Glomerular visceral epithelial cell (primary cell): Measurements from ENCODE around the gene OS9.

ENCODE experiments used
- DNase-seq: peaks from one replicate; pipeline ENCODE4 v3.0.0-alpha.2; 2016; ENCODE audit errors: extremely low spot score

Gene OS9

DNA sequence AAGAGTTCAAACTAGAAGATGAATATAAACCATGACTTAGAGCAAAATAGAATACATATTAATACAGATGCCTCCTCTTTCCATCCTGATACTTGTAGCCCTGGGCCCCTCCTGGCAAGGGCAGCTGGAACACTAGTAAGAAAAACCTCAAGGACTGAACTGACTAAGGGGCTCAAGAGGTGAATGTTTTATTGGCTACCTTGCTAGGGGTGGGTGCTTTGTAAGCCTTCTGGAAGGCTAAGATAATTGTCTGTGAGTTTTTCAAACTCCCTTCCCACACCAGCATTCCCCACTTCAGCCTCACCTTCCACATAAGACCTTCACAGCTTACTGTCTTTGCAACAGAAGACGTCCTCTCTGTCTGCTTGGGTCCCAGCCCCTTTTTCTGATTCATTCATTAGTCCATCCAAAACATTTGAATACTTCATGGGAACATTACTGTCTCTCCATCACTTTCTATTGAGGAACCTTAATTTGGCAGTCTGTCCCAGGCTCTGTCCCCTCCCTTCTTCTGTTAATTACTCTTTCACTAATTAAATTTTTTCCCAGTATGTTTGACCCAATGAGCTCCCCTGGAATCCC lies 59.9 kb downstream of the OS9 start:
- no peak for DNase-seq

DNA sequence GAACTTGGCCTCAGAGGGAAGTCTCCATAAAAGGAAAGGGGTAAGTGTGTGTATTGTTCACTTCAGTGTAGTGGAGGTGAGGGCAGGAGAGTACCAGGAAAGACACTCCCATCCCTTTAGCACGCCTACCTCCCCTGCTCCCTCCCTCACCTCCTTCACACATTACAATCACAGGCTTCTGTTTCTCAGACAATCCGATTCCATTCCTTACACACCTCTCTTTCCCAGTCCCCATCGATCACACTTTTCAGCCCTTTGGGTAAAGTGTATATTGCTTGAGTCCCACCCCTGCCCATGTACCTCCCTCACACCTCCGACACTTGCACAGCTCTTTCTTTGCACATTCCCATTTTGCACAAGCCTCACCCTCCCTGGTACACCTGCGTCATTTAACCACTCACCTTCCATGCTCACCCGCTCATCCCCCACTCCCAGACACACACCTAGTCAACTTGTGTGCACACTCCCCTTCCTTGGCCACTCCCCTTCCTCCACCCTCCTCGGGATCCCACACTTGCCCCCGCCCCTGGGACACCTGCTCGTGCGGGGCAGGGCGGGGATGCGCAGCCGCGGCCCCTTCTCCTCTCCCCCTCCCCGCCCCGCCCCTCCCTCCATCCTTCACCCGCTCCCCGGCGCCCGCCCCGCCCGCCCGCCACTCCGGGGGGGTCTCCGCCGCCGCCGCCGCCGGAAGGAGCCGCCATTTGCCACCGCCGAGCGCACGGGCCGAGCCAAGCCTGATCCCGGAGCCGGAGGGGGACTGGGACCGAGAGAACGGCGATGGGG lies 60.7 kb downstream of the OS9 start, which contains the start of gene MARCHF9:
MARCHF9 (plus strand) TSS at position 693 of the 783 bp plus-strand sequence. CDS start 426 bp downstream, outside the sequence.
- DNase-seq = peak; percentile 74

GRCh38 chr12:57755194-57755453 lies 61.2 kb downstream of the OS9 start:
- DNase-seq = no peak

DNA sequence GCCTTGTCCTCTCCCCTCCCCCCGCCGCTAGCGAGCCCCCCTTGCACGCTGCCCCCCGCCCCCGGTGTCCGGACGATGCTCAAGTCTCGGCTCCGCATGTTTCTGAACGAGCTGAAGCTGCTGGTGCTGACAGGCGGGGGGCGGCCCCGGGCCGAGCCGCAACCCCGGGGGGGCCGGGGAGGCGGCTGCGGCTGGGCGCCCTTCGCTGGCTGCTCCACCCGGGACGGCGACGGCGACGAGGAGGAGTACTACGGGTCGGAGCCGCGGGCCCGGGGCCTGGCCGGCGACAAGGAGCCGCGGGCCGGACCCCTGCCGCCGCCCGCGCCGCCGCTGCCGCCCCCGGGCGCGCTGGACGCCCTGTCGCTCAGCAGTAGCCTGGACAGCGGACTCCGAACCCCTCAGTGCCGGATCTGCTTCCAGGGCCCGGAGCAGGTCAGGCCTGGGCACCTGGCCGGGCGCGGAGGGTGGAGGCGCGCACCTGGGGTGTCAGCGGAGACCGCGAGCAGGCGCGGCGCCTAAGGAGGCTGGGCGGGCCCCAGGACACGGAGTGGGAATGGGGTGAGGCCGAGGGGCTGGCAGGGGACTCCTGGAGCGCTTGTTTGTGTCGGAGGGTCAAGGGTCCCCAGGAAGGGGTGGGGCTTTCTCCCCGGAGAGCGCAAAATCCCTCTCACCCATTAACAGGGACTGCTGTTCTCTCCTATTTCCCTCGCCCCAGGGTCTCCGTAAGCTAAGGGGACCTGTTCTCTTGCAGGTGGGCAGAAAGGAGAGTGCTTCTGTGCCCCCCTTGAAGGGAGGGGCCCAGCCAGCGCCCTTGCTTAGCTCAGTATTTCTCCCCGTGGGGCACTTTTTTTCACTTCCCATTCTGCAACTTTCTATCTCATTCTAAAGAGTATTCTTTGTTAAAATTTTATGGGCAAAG lies 61.8 kb downstream of the OS9 start:
- DNase-seq = no peak

DNA sequence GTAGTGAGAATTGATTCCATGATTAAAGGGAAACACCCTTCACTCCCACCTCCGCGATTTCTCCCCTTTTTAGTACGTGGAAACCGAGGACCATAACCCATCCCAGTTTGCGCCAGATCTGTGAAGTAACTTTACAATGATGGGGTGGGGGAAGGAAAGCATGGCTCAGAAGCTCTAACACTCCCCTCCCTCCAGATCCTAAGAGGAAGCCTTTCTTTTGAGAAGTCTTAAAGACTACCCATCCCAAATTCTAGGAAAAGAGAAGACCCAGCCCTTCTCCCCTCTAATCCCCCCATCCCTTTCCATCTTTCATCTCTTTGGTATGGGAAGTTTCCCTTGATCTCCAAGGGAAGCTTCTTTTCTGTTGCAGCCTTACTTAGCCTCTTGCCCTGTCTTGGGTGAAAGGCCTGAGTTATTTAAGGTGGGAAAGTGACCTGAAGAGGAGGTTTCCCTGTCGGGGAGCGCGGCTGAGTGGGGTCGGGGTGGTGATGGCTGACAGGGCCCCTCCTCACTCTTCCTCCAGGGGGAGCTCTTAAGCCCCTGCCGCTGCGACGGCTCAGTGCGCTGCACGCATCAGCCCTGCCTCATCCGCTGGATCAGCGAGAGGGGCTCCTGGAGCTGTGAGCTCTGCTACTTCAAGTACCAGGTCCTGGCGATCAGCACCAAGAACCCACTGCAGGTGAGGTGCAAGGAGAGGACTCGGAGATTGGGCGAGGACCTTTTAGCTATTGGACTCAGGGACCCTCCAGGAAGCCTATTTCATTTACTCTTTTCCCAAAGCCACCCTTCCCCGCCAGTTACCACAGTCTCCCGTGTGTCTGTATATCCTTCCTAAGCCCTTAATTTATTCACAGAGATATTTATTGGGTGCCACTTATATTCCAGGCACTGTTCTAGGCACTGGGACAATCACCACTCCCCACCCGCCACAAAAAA lies 62.7 kb downstream of the OS9 start:
- peak; percentile 57 for DNase-seq

GRCh38 chr12:57757771-57758170 lies 63.8 kb downstream of the OS9 start:
- DNase-seq = no peak

- DNase-seq = no peak
Observed at GRCh38 chr12:57758552-57759359, 64.8 kb downstream of the OS9 start.

DNA sequence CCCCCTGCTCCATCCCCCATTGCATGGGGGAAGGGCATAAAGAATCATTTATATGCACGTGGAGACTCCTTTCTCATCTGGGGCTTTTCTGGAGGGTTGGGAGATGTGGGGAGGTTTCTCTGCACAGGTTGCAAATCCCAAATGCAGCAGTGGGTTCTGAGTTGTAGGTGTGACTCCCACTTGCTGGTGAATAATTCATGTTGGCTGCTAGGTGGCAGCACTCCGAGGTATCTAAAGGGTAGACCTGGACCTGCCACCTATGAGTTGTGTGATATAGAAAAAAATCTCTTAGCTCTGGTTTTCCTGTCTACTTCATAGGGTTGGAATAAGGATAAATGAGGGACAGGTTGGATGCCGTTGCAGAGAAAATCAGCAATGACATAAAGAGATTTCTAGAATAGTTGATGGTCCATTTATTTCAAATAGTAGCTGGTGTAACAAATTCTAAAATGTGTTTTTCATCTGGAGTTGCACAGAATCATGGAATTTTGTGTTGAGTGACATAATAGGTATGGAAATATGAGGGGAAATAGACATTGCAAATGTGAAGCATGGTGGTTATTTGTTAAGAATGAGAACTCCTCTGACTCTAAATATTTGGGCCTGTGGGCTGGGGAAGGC lies 65.5 kb downstream of the OS9 start:
- DNase-seq = peak; percentile 46

- no peak for DNase-seq
Observed at GRCh38 chr12:57760347-57760982, 66.5 kb downstream of the OS9 start.

- DNase-seq = no peak
Observed at GRCh38 chr12:57761391-57761998, 67.6 kb downstream of the OS9 start.

GRCh38 chr12:57762463-57762862 lies 68.5 kb downstream of the OS9 start:
- DNase-seq = no peak

- no peak for DNase-seq
Observed at GRCh38 chr12:57763881-57764661, 70.1 kb downstream of the OS9 start.

- no peak for DNase-seq
Observed at GRCh38 chr12:57764662-57765002, 70.7 kb downstream of the OS9 start.

- DNase-seq = no peak
Observed at GRCh38 chr12:57765003-57765697, 71.2 kb downstream of the OS9 start.

GRCh38 chr12:57765698-57766463 lies 71.9 kb downstream of the OS9 start:
- no peak for DNase-seq

DNA sequence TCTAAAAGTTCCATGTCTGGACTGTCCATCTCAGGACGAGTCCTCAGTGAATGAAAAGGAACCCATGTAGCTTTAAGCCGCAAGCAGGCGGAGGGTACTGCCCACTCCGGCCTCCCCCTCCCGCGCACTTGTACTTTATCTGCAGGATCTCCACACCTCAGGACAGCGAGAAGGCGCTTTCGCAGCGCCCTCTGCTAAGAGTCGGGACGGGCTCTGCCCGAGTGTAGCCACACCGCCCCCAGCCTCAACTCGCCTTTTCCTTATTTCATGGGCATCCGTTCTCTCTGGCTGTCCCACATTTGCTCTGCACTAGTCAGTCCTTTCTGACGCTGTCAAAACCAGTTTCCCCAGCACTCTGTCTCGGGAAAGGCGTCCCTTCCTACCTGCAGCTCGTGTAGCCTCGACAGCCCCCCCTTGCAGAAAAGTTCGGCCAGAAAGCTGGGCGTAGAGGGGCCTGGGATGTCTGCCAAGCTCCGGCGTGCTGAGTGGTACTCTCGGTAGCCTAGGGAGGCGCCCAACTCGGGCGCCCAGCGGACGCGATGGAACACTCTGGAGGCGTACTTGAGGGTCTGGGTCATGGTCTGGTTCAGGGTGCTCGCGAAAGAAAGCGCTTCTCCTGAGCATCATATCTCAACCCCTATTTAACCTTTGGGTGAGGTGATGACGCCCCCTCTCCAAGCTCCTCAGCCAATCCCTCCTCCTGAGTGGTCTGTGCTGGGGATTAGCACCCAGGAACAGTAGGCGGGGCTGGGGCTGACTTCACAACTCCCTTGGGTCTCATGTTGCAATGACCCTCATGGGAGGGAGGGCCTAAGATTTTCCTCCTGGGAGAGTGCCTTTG lies 72.8 kb downstream of the OS9 start, which contains the start of gene CYP27B1:
CYP27B1 (minus strand) TSS at position 615 of the 841 bp plus-strand sequence; CDS start at position 578, 37 bp downstream.
- DNase-seq = no peak
